Natural killer cell (primary cell): ENCODE data around the gene TPRN. TPM values are rescaled to one million over a fixed set of nuclear protein-coding genes. Genes with fewer than 3 reads are reported as not detected.

Experiments used
- ATAC-seq, 3 donors: fragments of 150-1000 bp in 2 of 3; fragments of 200-7000 bp in 1 of 3; cut with Tn5 transposase; 1 replicate in 1 of 3; 2 replicates in 2 of 3; pipeline ENCODE4 v1.10.0; 2021; ENCODE audit warnings: mild to moderate bottlenecking in 2 of 3, moderate library complexity in 2 of 3
- DNase-seq, 2 donors: peaks; one replicate each; pipeline versions ENCODE4 v3.0.0 to v3.0.0-alpha.2; 2013 to 2021; ENCODE audit warnings: mixed read lengths in 1 of 2
- H3K27ac ChIP-seq: one replicate; pipeline ENCODE4 v1.5.1; 2013; ENCODE audit warnings: mild to moderate bottlenecking, low read length
- H3K27me3 ChIP-seq: one replicate; pipeline ENCODE4 v1.6.1; 2013; ENCODE audit warnings: low read length; ENCODE audit not compliant: control insufficient read depth, insufficient read depth
- H3K36me3 ChIP-seq: one replicate; pipeline ENCODE4 v1.6.1; 2013; ENCODE audit warnings: low read length; ENCODE audit not compliant: control insufficient read depth, insufficient read depth
- H3K4me1 ChIP-seq: one replicate; pipeline ENCODE4 v1.6.1; 2013; ENCODE audit warnings: low read length; ENCODE audit not compliant: control insufficient read depth, insufficient read depth
- H3K4me3 ChIP-seq: one replicate; pipeline ENCODE4 v1.5.1; 2013; ENCODE audit warnings: low read length
- H3K9me3 ChIP-seq: one replicate; pipeline ENCODE4 v1.6.1; 2013; ENCODE audit warnings: low read length; ENCODE audit not compliant: control insufficient read depth, insufficient read depth
- H3K27ac Mint-ChIP-seq, 2 donors: one replicate each; pipeline ENCODE4 v1.8.0; 2022; ENCODE audit warnings: mild to moderate bottlenecking in 2 of 2, mixed read lengths in 2 of 2, moderate library complexity in 1 of 2
- H3K27me3 Mint-ChIP-seq, 2 donors: one replicate each; pipeline ENCODE4 v1.8.0; 2022; ENCODE audit warnings: low read depth in 2 of 2, mixed read lengths in 2 of 2
- H3K36me3 Mint-ChIP-seq: one replicate; pipeline ENCODE4 v1.8.0; 2022; ENCODE audit warnings: mixed read lengths
- H3K4me1 Mint-ChIP-seq, 2 donors: one replicate each; pipeline ENCODE4 v1.8.0; 2022; ENCODE audit warnings: mixed read lengths in 2 of 2
- H3K4me3 Mint-ChIP-seq: one replicate; pipeline ENCODE4 v1.8.0; 2022; ENCODE audit warnings: mild to moderate bottlenecking, moderate library complexity, mixed read lengths
- H3K9me3 Mint-ChIP-seq, 2 donors: one replicate each; pipeline ENCODE4 v1.8.0; 2022; ENCODE audit warnings: mixed read lengths in 2 of 2
- WGBS: methylation state at CpG from one replicate; pipeline ENCODE4 v1.1.7; 2013; ENCODE audit warnings: missing lambda C conversion rate; ENCODE audit not compliant: insufficient coverage; 5-methylcytosine and 5-hydroxymethylcytosine counted together
- intact Hi-C: fragments of 100-400 bp; cut with micrococcal nuclease; formaldehyde crosslinking; loops from one replicate; pipeline ENCODE4 v1.14.2; 2022
- total RNA-seq, 4 donors: library from RNA; stranded (reverse); fragments of 120-200 nt in 1 of 4; gene quantifications; one replicate each; pipeline versions ENCODE4 v1.2.3 to v1.2.4, GENCODE V29; 2013 to 2022
- TF ChIP-seq, protein P1 (sequence below): fragments of 200-600 bp; IDR thresholded peaks from one replicate; pipeline ENCODE4 v1.8.0; 2022; ENCODE audit warnings: antibody characterized with exemption

Gene TPRN
- total RNA-seq, 3 donors from 2014 or later (not counting 1 experiment from before 2014, with no cell fraction given) = 8.2 to 10.6 (median 8.4) TPM

DNA sequence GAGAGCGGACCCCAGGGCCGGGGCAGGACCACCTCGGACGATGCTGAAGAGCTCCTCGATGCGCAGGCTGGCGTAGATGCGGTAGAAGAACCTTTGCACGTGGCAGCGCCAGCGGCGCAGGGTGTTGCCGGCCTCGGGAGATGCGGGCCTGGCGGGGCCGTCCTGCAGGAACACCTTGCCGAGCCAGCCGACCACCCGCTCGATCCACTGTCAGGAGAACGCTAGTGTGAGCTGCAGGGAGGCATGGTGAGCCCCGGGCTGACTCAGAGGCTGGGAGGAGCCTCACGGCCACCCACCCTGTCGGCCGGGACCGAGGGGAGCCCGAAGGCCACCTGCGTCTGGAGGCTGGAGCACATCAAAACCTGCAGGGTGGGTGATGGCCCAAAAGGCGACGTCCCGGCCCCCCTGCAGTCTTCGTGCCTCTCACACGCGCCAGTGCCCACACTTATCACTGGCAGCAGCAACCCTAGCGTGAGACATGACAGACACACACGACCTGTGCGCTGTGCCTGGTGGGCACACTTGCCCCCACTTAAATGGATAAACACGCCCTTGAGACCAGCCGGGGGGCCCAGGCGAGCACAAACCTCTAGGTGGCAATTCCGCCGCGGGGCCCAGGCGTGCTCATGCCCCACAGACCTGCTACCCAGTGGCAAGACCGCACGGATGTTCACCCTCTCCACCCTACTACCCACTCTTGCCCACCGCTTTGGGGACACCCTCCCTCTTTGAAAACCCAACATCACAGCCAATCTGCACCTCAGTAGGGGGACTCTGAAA lies 15.5 kb downstream of the TPRN start:
- DNase-seq (no peak), ATAC-seq (no peak)
- H3K27me3 Mint-ChIP-seq = no peaks in the 10 kb centered on the region
- no peak overlapping the region for H3K4me3 Mint-ChIP-seq
- no peaks in the 10 kb centered on the region for H3K9me3 Mint-ChIP-seq
- TF ChIP-seq, protein P1, sequence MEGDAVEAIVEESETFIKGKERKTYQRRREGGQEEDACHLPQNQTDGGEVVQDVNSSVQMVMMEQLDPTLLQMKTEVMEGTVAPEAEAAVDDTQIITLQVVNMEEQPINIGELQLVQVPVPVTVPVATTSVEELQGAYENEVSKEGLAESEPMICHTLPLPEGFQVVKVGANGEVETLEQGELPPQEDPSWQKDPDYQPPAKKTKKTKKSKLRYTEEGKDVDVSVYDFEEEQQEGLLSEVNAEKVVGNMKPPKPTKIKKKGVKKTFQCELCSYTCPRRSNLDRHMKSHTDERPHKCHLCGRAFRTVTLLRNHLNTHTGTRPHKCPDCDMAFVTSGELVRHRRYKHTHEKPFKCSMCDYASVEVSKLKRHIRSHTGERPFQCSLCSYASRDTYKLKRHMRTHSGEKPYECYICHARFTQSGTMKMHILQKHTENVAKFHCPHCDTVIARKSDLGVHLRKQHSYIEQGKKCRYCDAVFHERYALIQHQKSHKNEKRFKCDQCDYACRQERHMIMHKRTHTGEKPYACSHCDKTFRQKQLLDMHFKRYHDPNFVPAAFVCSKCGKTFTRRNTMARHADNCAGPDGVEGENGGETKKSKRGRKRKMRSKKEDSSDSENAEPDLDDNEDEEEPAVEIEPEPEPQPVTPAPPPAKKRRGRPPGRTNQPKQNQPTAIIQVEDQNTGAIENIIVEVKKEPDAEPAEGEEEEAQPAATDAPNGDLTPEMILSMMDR = no peak
- peaks cover 20 to 36% of the 10 kb centered on the region in 2 donors for H3K4me1 Mint-ChIP-seq
- intact Hi-C loops = no loop called here
- Histone ChIP-seq H3K36me3 (peaks cover 53% of the 10 kb centered on the region), H3K9me3 (no peaks in the 10 kb centered on the region), H3K4me1 (peaks cover 41% of the 10 kb centered on the region), H3K4me3 (no peak overlapping the region), H3K27ac (no peak overlapping the region), H3K27me3 (no peaks in the 10 kb centered on the region)
- no peaks in the 10 kb centered on the region for H3K36me3 Mint-ChIP-seq
- no peak overlapping the region for H3K27ac Mint-ChIP-seq
- WGBS = 95% methylated on average over 48 of the region's 48 CpGs

DNA sequence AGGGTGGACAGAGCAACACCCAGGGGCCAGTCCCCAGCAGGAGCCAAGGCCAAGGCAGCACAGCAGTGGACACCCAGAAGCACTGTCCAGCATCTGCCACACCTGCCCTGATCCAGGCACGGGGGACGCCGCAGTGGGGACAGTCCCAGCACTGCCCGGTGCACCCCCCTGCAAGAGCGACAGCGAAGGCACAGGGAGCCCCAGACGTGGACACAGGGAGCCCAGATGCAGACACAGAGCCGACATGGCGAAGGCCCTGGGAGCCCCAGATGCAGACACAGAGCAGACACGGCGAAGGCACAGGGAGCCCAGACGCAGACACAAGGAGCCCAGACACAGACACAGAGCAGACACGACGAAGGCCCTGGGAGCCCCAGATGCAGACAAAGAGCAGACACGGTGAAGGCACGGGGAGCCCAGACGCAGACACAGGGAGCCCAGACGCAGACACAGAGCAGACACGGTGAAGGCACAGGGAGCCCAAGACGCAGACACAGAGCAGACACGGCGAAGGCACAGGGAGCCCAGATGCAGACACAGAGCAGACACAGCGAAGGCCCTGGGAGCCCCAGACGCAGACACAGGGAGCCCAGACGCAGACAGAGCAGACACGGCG lies 16.5 kb downstream of the TPRN start:
- intact Hi-C loops = no loop called here
- H3K4me3 ChIP-seq = no peak overlapping the region
- no peaks in the 10 kb centered on the region for H3K36me3 Mint-ChIP-seq
- H3K27me3 ChIP-seq = no peaks in the 10 kb centered on the region
- ATAC-seq = no peak
- peak overlapping the region; percentile 1 for H3K4me3 Mint-ChIP-seq
- no peaks in the 10 kb centered on the region for H3K27me3 Mint-ChIP-seq
- H3K27ac ChIP-seq = no peak overlapping the region
- H3K27ac Mint-ChIP-seq = peak overlapping the region; percentile 37 to 44
- TF ChIP-seq, protein P1 = no peak
- H3K9me3 Mint-ChIP-seq = no peaks in the 10 kb centered on the region
- 97% methylated on average over 27 of the region's 27 CpGs for WGBS
- no peak for DNase-seq
- peaks cover 58% of the 10 kb centered on the region for H3K36me3 ChIP-seq
- peaks cover 31% of the 10 kb centered on the region for H3K4me1 ChIP-seq
- peaks cover 17 to 30% of the 10 kb centered on the region in 2 donors for H3K4me1 Mint-ChIP-seq
- H3K9me3 ChIP-seq = no peaks in the 10 kb centered on the region

DNA sequence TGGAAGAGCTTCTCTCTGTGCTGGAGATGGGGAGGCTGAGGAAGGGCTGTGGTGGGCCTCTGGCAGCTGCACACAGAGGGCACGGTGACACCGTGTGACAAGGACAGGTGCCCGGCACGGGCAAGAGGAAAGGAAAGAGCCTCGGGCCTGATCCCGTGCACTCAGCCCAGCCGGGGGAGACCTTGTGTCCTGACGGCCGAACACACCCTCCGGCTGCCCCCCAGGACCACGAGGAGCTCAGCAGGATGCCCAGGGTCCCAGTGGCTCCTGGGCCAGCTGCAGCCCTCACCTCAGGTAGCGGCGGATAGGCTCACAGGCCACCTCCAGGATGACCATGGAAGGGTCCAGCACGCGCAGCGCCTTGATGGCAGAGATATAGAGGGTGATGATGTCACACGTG lies 17.7 kb downstream of the TPRN start:
- Histone ChIP-seq H3K36me3 (peaks cover 70% of the 10 kb centered on the region), H3K27me3 (no peaks in the 10 kb centered on the region), H3K27ac (no peak overlapping the region), H3K4me1 (peaks cover 26% of the 10 kb centered on the region), H3K4me3 (no peak overlapping the region), H3K9me3 (no peaks in the 10 kb centered on the region)
- DNase-seq = no peak
- H3K9me3 Mint-ChIP-seq = no peaks in the 10 kb centered on the region
- intact Hi-C loops = no loop called here
- no peak for ATAC-seq
- H3K36me3 Mint-ChIP-seq = no peaks in the 10 kb centered on the region
- no peak overlapping the region for H3K4me3 Mint-ChIP-seq
- TF ChIP-seq, protein P1 = no peak
- WGBS = 98% methylated on average over 17 of the region's 17 CpGs
- H3K27me3 Mint-ChIP-seq = no peaks in the 10 kb centered on the region
- H3K4me1 Mint-ChIP-seq = peaks cover 14 to 20% of the 10 kb centered on the region in 2 donors
- H3K27ac Mint-ChIP-seq = no peak overlapping the region
